ENCODE measurements around the gene PGLYRP1. TPM values are rescaled to one million over a fixed set of nuclear protein-coding genes. Genes with fewer than 3 reads are reported as not detected.

PGLYRP1 gene
- total RNA-seq, 1 experiment from 2014 or later, result not detected

DNA sequence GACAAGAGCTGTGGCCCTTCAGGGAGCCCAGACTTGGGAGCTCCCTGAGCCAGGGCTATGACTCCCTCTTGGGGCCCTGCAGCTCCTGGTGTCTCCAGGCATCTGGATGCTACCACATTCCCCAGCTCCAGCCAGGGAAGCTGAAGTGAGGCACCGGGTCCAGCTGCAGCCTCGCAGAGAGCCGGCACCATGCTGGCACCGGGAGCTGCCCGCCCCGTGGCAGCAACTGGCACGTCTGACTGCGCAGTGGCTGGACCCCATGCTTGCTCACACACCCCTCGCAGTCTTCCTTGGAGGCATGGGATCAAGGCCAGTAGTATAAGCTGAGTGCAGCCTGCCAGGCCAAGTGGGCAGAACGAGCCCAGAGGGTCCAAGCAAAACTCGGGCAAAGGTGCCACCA, 10.5 kb upstream of the PGLYRP1 start (continued):
- TF ChIP-seq, protein P1, sequence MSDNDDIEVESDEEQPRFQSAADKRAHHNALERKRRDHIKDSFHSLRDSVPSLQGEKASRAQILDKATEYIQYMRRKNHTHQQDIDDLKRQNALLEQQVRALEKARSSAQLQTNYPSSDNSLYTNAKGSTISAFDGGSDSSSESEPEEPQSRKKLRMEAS (IDR thresholded peaks at IDR 0.05), result no peak
- no peak for TF ChIP-seq JUND (IDR thresholded peaks at IDR 0.05)
- no peak for TF ChIP-seq SP1 (IDR thresholded peaks at IDR 0.05; ENCODE audit: low read depth)
- no peak for TF ChIP-seq POLR2A (IDR thresholded peaks at IDR 0.05; ENCODE audit: borderline replicate concordance, extremely low read depth, insufficient read depth, insufficient read length)
- TF ChIP-seq, protein P2, sequence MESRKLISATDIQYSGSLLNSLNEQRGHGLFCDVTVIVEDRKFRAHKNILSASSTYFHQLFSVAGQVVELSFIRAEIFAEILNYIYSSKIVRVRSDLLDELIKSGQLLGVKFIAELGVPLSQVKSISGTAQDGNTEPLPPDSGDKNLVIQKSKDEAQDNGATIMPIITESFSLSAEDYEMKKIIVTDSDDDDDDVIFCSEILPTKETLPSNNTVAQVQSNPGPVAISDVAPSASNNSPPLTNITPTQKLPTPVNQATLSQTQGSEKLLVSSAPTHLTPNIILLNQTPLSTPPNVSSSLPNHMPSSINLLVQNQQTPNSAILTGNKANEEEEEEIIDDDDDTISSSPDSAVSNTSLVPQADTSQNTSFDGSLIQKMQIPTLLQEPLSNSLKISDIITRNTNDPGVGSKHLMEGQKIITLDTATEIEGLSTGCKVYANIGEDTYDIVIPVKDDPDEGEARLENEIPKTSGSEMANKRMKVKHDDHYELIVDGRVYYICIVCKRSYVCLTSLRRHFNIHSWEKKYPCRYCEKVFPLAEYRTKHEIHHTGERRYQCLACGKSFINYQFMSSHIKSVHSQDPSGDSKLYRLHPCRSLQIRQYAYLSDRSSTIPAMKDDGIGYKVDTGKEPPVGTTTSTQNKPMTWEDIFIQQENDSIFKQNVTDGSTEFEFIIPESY (IDR thresholded peaks at IDR 0.05; ENCODE audit: extremely low read depth, insufficient replicate concordance, low read length), result no peak
- TF ChIP-seq CEBPB (IDR thresholded peaks at IDR 0.05; ENCODE audit: low read depth), result no peak
- no peak for TF ChIP-seq ZFX (IDR thresholded peaks at IDR 0.05)
- TF ChIP-seq EZH2 (IDR thresholded peaks at IDR 0.05), result no peak

DNA sequence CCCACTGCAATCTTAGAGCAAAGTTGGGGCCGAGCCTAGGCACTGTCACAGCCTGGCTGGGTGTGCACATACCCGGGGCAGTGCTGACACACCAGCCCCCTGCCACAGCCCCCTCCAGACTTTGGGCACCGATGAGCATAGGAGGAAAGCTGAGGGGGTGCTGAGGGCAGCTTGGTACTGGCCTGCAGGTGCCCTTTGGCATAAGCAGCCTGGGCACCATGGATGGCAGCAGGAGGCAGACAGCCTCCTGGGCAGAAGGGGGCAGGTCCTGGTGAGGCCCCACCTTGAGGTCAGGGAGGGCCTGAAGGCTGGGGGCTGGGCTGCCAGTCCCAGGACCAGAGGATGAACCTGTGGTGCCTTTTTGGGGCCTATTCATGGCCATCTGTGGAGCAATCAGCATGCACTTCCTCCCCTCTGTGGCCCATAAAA, 9.8 kb upstream of the PGLYRP1 start:
- Histone ChIP-seq H2AFZ (ENCODE audit: low read depth, low read length, poor library complexity, severe bottlenecking) (no peak overlapping the region), H3K9ac (ENCODE audit: low read length) (no peak overlapping the region), H3K4me1 (ENCODE audit: control insufficient read depth in 1 of 2, insufficient read depth in 2 of 2, low read length in 2 of 2) (no peaks in the 10 kb centered on the region), H3K36me3 (ENCODE audit: control insufficient read depth in 1 of 2, insufficient read depth in 2 of 2, low read length in 2 of 2) (no peaks in the 10 kb centered on the region), H4K20me1 (ENCODE audit: insufficient read depth) (no peaks in the 10 kb centered on the region), H3K27me3 (ENCODE audit: insufficient read depth, low read length) (no peaks in the 10 kb centered on the region; the same call in 1 of the 2 replicates), H3K4me2 (ENCODE audit: low read length) (no peak overlapping the region), H3K4me3 (replicated peaks in 1 of 2; ENCODE audit: low read depth in 1 of 2, low read length in 2 of 2) (no peak overlapping the region), H3K9me2 (ENCODE audit: insufficient read depth) (no peaks in the 10 kb centered on the region), H3K27ac (ENCODE audit: low read depth, low read length) (no peak overlapping the region), H3K9me3 (ENCODE audit: control insufficient read depth in 1 of 2, insufficient read depth in 1 of 2, low read depth in 1 of 2, low read length in 2 of 2) (no peaks in the 10 kb centered on the region), H3K79me2 (ENCODE audit: insufficient read depth, low read length) (no peaks in the 10 kb centered on the region)
- ChIA-PET RAD21 (ENCODE audit: low non-redundant PET in 1 of 2, low total read pairs in 2 of 2, uncharacterized antibody in 2 of 2, unreplicated experiment in 2 of 2) (no interaction called here), CTCF (interaction anchor here (1.2 to 1.9 kb wide), 3 partner anchors 44 to 46 kb away, joined by 4 to 10 read pairs (median 9); no protein-coding TSS in a partner anchor), POLR2A (no interaction called here)
- intact Hi-C loops (cut with micrococcal nuclease), result no loop called here
- no TSS peak for BruUV-seq (replicated peaks)
- ATAC-seq (no peak), DNase-seq (ENCODE audit: low read depth, low spot score) (no peak)
- TF ChIP-seq, protein P2 (IDR thresholded peaks at IDR 0.05; ENCODE audit: extremely low read depth, insufficient replicate concordance, low read length), result no peak
- TF ChIP-seq ZFX (IDR thresholded peaks at IDR 0.05) (no peak), POLR2A (IDR thresholded peaks at IDR 0.05; ENCODE audit: borderline replicate concordance, extremely low read depth, insufficient read depth, insufficient read length) (no peak), JUND (IDR thresholded peaks at IDR 0.05) (no peak), SIN3A (IDR thresholded peaks at IDR 0.05; ENCODE audit: low read depth) (no peak), ZNF274 (IDR thresholded peaks at IDR 0.05; ENCODE audit: low read depth, low read length) (no peak), CEBPB (IDR thresholded peaks at IDR 0.05; ENCODE audit: low read depth) (no peak), SP1 (IDR thresholded peaks at IDR 0.05; ENCODE audit: low read depth) (no peak), CBX3 (IDR thresholded peaks at IDR 0.05; ENCODE audit: low read depth) (no peak)
- TF ChIP-seq, protein P1 (IDR thresholded peaks at IDR 0.05), result no peak
- TF ChIP-seq, protein P3, sequence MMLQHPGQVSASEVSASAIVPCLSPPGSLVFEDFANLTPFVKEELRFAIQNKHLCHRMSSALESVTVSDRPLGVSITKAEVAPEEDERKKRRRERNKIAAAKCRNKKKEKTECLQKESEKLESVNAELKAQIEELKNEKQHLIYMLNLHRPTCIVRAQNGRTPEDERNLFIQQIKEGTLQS (IDR thresholded peaks at IDR 0.05), result no peak
- TF ChIP-seq, protein P4, sequence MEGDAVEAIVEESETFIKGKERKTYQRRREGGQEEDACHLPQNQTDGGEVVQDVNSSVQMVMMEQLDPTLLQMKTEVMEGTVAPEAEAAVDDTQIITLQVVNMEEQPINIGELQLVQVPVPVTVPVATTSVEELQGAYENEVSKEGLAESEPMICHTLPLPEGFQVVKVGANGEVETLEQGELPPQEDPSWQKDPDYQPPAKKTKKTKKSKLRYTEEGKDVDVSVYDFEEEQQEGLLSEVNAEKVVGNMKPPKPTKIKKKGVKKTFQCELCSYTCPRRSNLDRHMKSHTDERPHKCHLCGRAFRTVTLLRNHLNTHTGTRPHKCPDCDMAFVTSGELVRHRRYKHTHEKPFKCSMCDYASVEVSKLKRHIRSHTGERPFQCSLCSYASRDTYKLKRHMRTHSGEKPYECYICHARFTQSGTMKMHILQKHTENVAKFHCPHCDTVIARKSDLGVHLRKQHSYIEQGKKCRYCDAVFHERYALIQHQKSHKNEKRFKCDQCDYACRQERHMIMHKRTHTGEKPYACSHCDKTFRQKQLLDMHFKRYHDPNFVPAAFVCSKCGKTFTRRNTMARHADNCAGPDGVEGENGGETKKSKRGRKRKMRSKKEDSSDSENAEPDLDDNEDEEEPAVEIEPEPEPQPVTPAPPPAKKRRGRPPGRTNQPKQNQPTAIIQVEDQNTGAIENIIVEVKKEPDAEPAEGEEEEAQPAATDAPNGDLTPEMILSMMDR (IDR thresholded peaks at IDR 0.05 in 2 of 3, conservative IDR thresholded peaks at IDR 0.05 in 1 of 3; ENCODE audit: borderline replicate concordance in 1 of 3, insufficient read depth in 1 of 3, low read depth in 2 of 3, low read length in 2 of 3), result no peak

Measured in HCT116 (cell line).